Gastrocnemius medialis (tissue), 4 donors: ENCODE measurements around the gene ADARB2. TPM values are rescaled to one million over a fixed set of nuclear protein-coding genes. Genes with fewer than 3 reads are reported as not detected.

Experiments
- ATAC-seq, 2 donors: fragments of 150-250 bp; one replicate each; pipeline ENCODE4 v1.9.1; 2016
- DNase-seq, 2 donors: peaks; one replicate each; pipeline ENCODE4 v3.0.0-alpha.2; 2019
- H3K27ac ChIP-seq, 4 donors: fragments of 200-600 bp; sonication (generic); 1 replicate in 1 of 4; 2 replicates in 3 of 4; pipeline ENCODE4 v1.5.1; 2016 to 2018; ENCODE audit warnings: mild to moderate bottlenecking in 2 of 4, moderate library complexity in 1 of 4
- H3K27me3 ChIP-seq, 3 donors: fragments of 200-600 bp; sonication (generic) in 2 of 3; 1 replicate in 1 of 3; 2 replicates in 2 of 3; pipeline versions ENCODE4 v1.5.1 to v1.6.0; 2016 to 2019; ENCODE audit warnings: mild to moderate bottlenecking in 1 of 3, moderate library complexity in 1 of 3
- H3K36me3 ChIP-seq, 2 donors: fragments of 200-600 bp; sonication (generic) in 1 of 2; one replicate each; pipeline ENCODE4 v1.5.1; 2017 to 2018
- H3K4me1 ChIP-seq, 2 donors: fragments of 200-600 bp; sonication (generic) in 1 of 2; one replicate each; pipeline ENCODE4 v1.5.1; 2016 to 2017; ENCODE audit warnings: mild to moderate bottlenecking in 2 of 2
- H3K4me3 ChIP-seq, 4 donors: fragments of 200-600 bp; sonication (generic) in 3 of 4; 1 replicate in 1 of 4; 2 replicates in 3 of 4; pipeline ENCODE4 v1.5.1; 2016 to 2019; ENCODE audit warnings: mild to moderate bottlenecking in 2 of 4
- H3K9me3 ChIP-seq, 3 donors: fragments of 200-600 bp; sonication (generic) in 2 of 3; 1 replicate in 1 of 3; 2 replicates in 2 of 3; pipeline ENCODE4 v1.5.1; 2016 to 2019
- POLR2A ChIP-seq, 2 donors: fragments of 450-650 bp; IDR thresholded peaks; one replicate each; pipeline ENCODE4 v1.6.1; 2017; ENCODE audit warnings: antibody characterized with exemption in 2 of 2, mild to moderate bottlenecking in 2 of 2, moderate library complexity in 2 of 2
- in situ Hi-C, 4 donors: fragments of 200-750 bp; cut with MboI; loops; one replicate each; pipeline versions ENCODE4 v1.15.0 to v1.8.0; 2017; ENCODE audit warnings: low sequenced_read_pairs in 4 of 4
- intact Hi-C: fragments of 100-400 bp; cut with DNase I; formaldehyde crosslinking; loops from one replicate; pipeline ENCODE4 v1.15.1; 2023; ENCODE audit warnings: low total_unique reads
- total RNA-seq, 4 donors: library from RNA; depleted of rRNA; stranded (reverse); fragments of >200 nt; gene quantifications; one replicate each; pipeline versions ENCODE4 v1.1.0 to v1.2.3, GENCODE V29; 2016
- TF ChIP-seq, protein P1 (sequence below), 5 experiments: fragments of 450-650 bp in 3 of 5; fragments of 200-600 bp in 2 of 5; sonication (generic) in 2 of 5; IDR thresholded peaks in 4 of 5; conservative IDR thresholded peaks in 1 of 5; 1 replicate in 4 of 5; 2 replicates in 1 of 5; pipeline ENCODE4 v1.5.1; 2016 to 2019; ENCODE audit warnings: antibody characterized with exemption in 5 of 5, mild to moderate bottlenecking in 3 of 5, moderate library complexity in 3 of 5

The ADARB2 gene
- total RNA-seq, 4 donors from 2014 or later: 0.07 to 0.87 (median 0.10) TPM

GRCh38 chr10:1674501-1674900 lies 62.8 kb downstream of the ADARB2 start:
- no peak for ATAC-seq
- intact Hi-C loops: no loop called here

DNA sequence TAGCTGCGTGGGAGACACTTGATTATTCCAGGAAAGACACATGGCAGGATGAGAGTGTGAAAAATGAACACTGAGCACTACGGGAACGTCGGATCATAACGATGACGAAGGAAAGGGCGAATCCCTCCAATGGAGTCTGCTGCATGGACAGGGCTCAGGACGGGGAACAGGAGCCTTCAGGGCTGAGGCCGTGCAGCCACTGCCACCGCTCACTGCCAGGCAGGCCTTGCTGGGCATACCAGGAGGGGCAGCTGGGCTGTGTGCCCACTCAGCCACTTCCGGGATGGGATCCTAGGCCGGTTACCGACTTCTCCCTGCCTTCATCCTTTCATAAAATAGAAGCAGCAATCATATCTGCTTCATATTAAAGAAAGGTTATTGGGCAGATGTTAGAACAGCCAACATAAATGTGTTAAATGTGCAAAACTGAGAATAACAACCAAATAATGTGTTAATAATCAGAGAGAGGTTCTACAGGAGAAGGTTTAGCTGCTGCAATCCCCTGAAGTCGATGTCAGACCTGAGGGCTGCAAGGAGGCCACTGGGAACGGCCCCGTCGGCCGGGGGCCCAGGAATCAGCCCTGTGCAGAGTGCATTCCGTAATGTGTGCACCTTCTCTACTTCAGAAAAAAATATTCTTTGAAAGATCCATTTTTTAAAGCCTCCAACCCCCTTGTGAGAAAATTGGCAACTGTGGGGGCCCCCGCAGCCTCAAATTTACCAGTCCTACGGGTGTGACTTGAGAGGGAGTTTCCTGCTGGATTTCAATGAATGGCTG lies 63.6 kb downstream of the ADARB2 start:
- Histone ChIP-seq H3K9me3 (no peaks in the 10 kb centered on the region), H3K4me1 (no peaks in the 10 kb centered on the region), H3K27me3 (no peaks in the 10 kb centered on the region), H3K36me3 (no peaks in the 10 kb centered on the region), H3K27ac (no peak overlapping the region), H3K4me3 (no peak overlapping the region)
- in situ Hi-C loops: no loop called here
- TF ChIP-seq POLR2A (IDR thresholded peaks at IDR 0.05): no peak
- TF ChIP-seq, protein P1, sequence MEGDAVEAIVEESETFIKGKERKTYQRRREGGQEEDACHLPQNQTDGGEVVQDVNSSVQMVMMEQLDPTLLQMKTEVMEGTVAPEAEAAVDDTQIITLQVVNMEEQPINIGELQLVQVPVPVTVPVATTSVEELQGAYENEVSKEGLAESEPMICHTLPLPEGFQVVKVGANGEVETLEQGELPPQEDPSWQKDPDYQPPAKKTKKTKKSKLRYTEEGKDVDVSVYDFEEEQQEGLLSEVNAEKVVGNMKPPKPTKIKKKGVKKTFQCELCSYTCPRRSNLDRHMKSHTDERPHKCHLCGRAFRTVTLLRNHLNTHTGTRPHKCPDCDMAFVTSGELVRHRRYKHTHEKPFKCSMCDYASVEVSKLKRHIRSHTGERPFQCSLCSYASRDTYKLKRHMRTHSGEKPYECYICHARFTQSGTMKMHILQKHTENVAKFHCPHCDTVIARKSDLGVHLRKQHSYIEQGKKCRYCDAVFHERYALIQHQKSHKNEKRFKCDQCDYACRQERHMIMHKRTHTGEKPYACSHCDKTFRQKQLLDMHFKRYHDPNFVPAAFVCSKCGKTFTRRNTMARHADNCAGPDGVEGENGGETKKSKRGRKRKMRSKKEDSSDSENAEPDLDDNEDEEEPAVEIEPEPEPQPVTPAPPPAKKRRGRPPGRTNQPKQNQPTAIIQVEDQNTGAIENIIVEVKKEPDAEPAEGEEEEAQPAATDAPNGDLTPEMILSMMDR (IDR thresholded peaks at IDR 0.05 in 4 of 5, conservative IDR thresholded peaks at IDR 0.05 in 1 of 5): no peak
- intact Hi-C loops: no loop called here
- DNase-seq: no peak
- no peak for ATAC-seq

More at GRCh38 chr10:1674501-1674900, 62.8 kb downstream of the ADARB2 start:
- Histone ChIP-seq H3K9me3 (no peaks in the 10 kb centered on the region), H3K4me3 (no peak overlapping the region), H3K27ac (no peak overlapping the region), H3K27me3 (no peaks in the 10 kb centered on the region), H3K4me1 (no peaks in the 10 kb centered on the region), H3K36me3 (no peaks in the 10 kb centered on the region)
- TF ChIP-seq POLR2A (IDR thresholded peaks at IDR 0.05): no peak
- TF ChIP-seq, protein P1 (IDR thresholded peaks at IDR 0.05 in 4 of 5, conservative IDR thresholded peaks at IDR 0.05 in 1 of 5): no peak
- no peak for DNase-seq
- in situ Hi-C loops: no loop called here

DNA sequence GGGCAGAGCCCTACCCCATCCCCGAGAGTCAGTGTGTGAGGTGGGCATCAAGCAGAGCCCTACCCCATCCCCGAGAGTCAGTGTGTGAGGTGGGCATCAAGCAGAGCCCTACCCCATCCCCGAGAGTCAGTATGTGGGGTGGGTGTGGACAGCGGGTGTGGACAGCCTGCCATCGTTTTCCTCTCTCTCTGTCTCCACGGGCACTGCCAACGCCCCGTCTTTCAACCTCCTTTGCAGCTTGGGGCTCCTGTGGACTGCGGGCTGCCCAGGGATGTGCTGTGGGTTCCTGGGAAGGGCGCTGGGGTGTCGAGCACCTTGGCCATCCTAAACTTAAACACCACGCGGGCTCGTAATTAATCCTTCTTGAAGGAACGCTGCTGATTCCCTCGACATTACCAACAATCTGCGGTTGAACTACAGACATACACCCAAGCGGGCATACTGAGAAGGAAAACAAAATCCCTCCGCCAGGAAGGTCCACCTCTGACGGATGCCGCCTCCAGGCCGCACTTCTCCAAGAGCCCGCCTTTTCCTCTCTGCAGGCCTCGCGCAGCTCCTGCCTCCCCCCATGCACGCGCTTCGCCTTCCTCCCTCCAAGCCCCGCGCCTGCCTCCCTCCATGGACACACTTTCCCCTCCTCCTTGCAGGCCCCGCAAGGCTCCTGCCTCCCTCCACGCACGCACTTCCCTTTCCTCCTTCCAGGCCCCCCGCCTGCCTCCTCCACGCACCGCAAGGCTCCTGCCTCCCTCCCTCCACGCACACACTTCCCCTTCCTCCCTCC lies 65.1 kb downstream of the ADARB2 start:
- Histone ChIP-seq H3K36me3 (no peaks in the 10 kb centered on the region), H3K27me3 (no peaks in the 10 kb centered on the region), H3K4me1 (no peaks in the 10 kb centered on the region), H3K4me3 (no peak overlapping the region), H3K27ac (no peak overlapping the region), H3K9me3 (no peaks in the 10 kb centered on the region)
- ATAC-seq: no peak
- intact Hi-C loops (no loop called here), in situ Hi-C loops (no loop called here)
- TF ChIP-seq, protein P1 (IDR thresholded peaks at IDR 0.05 in 4 of 5, conservative IDR thresholded peaks at IDR 0.05 in 1 of 5): no peak
- no peak for TF ChIP-seq POLR2A (IDR thresholded peaks at IDR 0.05)
- no peak for DNase-seq

- TF ChIP-seq POLR2A (IDR thresholded peaks at IDR 0.05): no peak
- TF ChIP-seq, protein P1 (IDR thresholded peaks at IDR 0.05 in 4 of 5, conservative IDR thresholded peaks at IDR 0.05 in 1 of 5): no peak
- no peak for ATAC-seq
- no peak overlapping the region for H3K4me3 ChIP-seq
- no peak overlapping the region for H3K27ac ChIP-seq
- no peaks in the 10 kb centered on the region for H3K4me1 ChIP-seq
- in situ Hi-C loops (no loop called here), intact Hi-C loops (no loop called here)
- no peaks in the 10 kb centered on the region for H3K9me3 ChIP-seq
- H3K27me3 ChIP-seq: no peaks in the 10 kb centered on the region
- no peak for DNase-seq
- no peaks in the 10 kb centered on the region for H3K36me3 ChIP-seq
Measured at GRCh38 chr10:1671366-1672000, 65.8 kb downstream of the ADARB2 start.
